Measurements from ENCODE around the gene GOLM1.

GOLM1 gene

DNA sequence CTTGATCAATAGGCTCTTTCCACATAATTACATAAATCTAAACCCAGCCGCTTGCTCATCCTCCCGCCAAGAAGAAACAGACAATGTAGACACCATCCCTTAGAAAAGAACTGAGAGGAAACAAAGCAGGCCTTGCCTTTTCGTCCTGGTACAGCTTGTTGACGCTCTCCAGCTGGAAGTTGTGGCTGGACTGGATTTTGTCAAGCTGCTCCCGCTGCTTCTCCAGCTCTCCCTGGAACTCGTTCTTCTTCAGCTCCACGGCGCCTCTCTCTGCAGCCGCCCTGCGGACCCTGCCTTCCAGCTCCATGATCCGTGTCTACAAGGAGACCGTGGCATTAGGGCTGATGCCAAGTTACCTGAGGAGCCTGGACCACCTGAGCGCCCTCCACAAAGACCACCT lies 22.1 kb downstream of the GOLM1 start:
- ChIA-PET CTCF (interaction anchor here (1.7 kb wide), 1 partner anchor 21 kb away, joined by 4 read pairs; no protein-coding TSS in a partner anchor), POLR2A (interaction anchor here (0.8 kb wide), 1 partner anchor 21 kb away, joined by 3 read pairs; no protein-coding TSS in a partner anchor)
- TF ChIP-seq, protein P1, sequence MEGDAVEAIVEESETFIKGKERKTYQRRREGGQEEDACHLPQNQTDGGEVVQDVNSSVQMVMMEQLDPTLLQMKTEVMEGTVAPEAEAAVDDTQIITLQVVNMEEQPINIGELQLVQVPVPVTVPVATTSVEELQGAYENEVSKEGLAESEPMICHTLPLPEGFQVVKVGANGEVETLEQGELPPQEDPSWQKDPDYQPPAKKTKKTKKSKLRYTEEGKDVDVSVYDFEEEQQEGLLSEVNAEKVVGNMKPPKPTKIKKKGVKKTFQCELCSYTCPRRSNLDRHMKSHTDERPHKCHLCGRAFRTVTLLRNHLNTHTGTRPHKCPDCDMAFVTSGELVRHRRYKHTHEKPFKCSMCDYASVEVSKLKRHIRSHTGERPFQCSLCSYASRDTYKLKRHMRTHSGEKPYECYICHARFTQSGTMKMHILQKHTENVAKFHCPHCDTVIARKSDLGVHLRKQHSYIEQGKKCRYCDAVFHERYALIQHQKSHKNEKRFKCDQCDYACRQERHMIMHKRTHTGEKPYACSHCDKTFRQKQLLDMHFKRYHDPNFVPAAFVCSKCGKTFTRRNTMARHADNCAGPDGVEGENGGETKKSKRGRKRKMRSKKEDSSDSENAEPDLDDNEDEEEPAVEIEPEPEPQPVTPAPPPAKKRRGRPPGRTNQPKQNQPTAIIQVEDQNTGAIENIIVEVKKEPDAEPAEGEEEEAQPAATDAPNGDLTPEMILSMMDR (IDR thresholded peaks at IDR 0.05; ENCODE audit: insufficient read depth, low read length, missing control alignments) = no peak
- no peak overlapping the region for H3K4me3 ChIP-seq (ENCODE audit: low read depth, low read length)
- DNase-seq (ENCODE audit: low read depth, low spot score) = no peak

DNA sequence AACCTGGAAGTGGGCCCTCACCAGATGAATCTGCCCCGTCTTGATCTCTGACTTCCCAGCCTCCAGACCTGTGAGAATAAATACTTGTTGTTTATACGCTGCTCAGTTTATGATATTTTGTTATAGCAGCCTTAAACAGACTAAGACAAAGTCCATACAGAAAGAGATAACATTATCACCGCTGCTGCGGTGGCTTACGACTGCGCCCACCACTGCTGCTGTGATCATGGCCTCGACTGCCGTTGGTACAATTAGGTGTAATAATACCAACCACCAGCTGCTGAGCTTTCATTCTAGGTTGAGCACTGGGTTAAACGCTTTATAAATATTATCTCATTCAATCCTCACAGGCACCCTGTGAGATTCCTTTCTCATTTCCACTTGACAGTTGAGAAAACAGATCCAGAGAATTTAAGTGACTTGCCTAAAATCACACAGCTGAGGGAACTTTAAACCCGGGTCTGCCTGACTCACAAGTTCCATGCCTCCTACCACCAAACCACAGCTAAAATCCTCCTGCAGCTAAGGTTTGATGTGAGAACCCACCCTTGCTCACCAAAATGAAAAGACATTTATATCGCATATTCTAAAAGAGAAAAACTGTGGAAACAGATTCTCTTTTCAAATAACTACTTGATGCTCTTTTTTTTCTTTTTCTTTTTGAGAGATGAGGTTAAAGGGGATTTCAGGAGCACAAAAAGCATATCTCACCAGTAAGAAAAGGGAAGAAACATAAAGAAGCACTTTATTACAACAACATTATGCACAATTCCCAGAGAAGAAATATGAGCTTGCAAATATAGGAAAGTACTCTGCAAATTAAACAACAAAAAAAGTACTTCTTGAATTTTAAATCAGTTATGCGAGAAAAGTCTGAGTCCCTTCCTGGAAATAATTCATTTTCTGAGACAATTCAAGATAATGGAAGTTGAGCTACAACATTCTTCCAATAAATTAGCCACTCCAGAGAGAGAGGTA lies 23.9 kb downstream of the GOLM1 start:
- ChIA-PET CTCF (interaction anchor here (1.2 to 1.4 kb wide), 2 partner anchors 9 to 14 kb away, joined by 3 read pairs; no protein-coding TSS in a partner anchor), POLR2A (no interaction called here)
- TF ChIP-seq, protein P1 (IDR thresholded peaks at IDR 0.05; ENCODE audit: insufficient read depth, low read length, missing control alignments) = no peak
- H3K4me3 ChIP-seq (ENCODE audit: low read depth, low read length) = no peak overlapping the region
- DNase-seq (ENCODE audit: low read depth, low spot score) = no peak

DNA sequence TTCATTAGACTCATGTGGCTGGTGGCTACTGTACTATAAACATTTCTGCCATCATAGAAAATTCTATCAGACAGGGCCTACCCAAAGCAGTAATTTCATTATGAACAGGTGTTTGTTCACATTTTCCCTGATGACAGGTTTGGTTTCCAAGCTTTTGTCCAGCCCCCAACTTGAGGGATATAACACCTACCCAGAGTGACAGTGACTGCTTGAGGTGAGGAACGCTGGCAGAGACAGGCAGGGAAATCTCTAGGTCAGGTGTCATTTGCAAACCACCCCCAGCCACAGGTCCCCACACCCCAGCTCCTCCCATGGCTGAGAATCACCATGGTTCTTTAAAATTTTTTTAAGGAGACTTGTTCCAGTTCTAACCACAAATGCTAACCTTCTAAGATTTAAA lies 25.5 kb downstream of the GOLM1 start:
- no peak for DNase-seq (ENCODE audit: low read depth, low spot score)
- CTCF ChIA-PET = no interaction called here
- TF ChIP-seq, protein P1 (IDR thresholded peaks at IDR 0.05; ENCODE audit: insufficient read depth, low read length, missing control alignments) = no peak
- POLR2A ChIA-PET = no interaction called here
- no peak overlapping the region for H3K4me3 ChIP-seq (ENCODE audit: low read depth, low read length)

DNA sequence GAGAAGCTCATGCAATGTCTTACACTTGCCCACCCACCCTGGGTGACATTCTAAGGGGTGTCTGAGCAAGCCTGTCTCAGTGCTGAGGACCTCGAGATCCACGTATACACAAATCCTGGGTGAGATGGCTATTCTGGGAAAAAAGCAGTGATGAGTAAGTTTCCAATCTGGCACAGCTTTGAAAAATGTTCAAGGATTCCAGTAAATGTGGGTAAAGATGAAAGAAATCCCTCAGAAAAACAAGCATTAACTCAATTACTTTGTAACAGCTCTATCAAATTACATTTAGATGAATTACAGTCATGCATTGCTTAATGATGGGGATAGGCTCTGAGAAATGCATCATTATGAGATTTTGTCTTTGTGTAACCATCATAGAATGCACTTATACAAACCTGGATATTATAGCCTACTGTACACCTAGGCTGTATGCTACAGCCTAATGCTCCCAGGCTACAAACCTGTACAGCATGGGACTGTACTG lies 26.9 kb downstream of the GOLM1 start:
- ChIA-PET POLR2A (no interaction called here), CTCF (interaction anchor here (0.8 to 1.2 kb wide), 3 partner anchors 10 to 129 kb away, joined by 3 read pairs; no protein-coding TSS in a partner anchor)
- H3K4me3 ChIP-seq (ENCODE audit: low read depth, low read length) = no peak overlapping the region
- TF ChIP-seq, protein P1 (IDR thresholded peaks at IDR 0.05; ENCODE audit: insufficient read depth, low read length, missing control alignments) = no peak
- peak; percentile 23 for DNase-seq (ENCODE audit: low read depth, low spot score)

DNA sequence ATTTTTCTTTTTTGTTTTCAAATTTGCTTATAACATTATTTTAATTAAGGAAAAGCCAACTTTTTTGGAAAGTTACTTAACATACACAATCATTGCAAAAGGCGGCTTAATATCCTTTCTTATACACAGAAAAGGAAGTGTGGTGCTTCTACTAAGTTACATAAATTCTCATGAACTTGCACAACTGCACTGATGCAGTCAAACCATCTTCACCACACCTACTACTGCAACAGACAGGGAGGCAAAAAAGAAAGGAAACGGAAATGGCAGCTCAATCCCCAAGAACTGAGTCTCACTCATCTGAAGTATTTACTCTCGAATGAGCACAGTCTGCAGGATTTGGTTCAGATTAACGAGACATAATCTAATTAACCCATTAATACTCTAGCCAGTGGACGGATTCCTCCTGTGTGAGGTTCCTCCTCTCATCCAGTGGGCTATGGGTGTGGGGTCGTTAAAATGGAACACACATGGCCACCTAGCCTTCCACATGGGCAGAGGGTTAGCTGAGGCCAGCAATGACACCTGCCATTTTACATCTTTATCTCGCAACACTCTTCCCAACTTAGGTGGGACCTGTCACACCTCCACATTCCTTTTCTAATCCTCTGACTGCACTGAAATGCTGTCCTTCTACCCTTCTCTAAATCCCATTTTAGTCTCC lies 30.0 kb downstream of the GOLM1 start:
- ChIA-PET CTCF (no interaction called here), POLR2A (no interaction called here)
- TF ChIP-seq, protein P1 (IDR thresholded peaks at IDR 0.05; ENCODE audit: insufficient read depth, low read length, missing control alignments) = no peak
- H3K4me3 ChIP-seq (ENCODE audit: low read depth, low read length) = no peak overlapping the region
- DNase-seq (ENCODE audit: low read depth, low spot score) = no peak

DNA sequence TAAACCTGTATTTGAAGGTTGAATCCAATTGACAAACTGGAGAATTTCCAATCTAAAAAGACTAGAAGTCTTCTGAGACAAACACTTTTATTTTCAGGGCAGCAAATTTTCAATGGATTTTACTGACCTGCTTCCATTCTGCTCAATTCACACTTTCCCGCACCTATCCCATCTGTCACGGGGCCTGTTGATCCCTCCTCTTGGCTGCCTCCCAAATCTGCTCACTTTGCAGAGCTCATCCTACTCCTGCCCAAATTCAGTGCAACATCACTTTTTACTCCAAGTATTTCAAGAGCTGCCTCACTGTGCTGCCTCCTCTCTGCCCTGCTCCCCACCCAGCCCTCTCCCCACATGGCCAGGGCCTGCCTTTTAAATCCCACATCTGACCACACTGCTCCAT lies 35.1 kb downstream of the GOLM1 start:
- TF ChIP-seq, protein P1 (IDR thresholded peaks at IDR 0.05; ENCODE audit: insufficient read depth, low read length, missing control alignments) = no peak
- CTCF ChIA-PET = no interaction called here
- no peak for DNase-seq (ENCODE audit: low read depth, low spot score)
- POLR2A ChIA-PET = no interaction called here
- no peak overlapping the region for H3K4me3 ChIP-seq (ENCODE audit: low read depth, low read length)

Data from AG04449 (cell line).